ENCODE measurements around the gene GOLGB1.
A peak's percentile ranks its signal among the peaks of the same experiment; 100 is the strongest.
"Not testable (repeated sequence)": the region's sequence is repeated elsewhere in the genome, so short reads cannot be mapped to it uniquely, and the experiment has no call there.

Gene GOLGB1

DNA sequence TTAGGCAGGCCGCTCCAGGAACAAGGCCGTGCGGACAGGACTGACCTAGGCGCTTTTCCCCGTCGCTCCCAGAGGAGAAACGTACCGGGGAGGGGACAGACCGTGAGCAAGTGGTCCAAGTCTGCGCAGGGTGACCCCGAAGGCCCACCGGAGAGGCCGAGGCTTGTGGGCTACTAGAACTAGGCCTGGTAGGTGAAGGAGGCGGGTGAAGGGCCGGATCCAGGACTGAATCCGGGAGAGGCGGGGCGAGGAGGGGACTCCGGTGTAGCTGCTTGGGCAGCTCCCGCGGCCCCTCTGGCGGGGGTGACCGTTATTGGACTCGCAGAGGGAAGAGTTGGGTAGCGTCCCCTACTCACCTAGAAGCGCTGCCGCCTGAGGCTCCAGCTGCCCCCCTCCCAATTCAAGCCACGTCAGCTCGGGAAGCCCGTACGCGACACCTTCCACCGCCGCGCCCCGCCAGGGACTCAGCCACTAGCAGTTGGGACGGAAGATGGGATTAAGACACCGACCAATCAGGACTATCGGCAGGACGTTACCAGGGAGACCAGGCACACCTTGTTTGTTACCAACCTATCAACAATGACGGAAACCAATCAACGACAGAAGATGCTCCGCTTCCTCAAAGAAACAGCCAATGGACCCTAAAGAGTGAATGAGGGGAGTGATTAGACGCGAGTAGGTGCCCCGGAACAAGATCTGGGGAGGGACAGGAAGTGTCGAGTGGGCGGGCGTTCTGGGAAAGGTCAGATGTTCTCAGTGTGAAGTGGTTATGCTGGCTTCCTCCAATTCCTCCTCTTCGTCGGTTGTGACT is at the start of gene GOLGB1:
GOLGB1 (minus strand) TSS at position 466 of the 811 bp plus-strand sequence. CDS start 18,770 bp downstream, outside the sequence.
- CTCF ChIA-PET: interaction anchor here (1.2 kb wide), 1 partner anchor 12 kb away, joined by 3 read pairs; no protein-coding TSS in a partner anchor
- POLR2A ChIA-PET: interaction anchor here (0.7 kb wide), 1 partner anchor 637 kb away, joined by 3 read pairs; no protein-coding TSS in a partner anchor
- H3K4me3 ChIP-seq (ENCODE audit: low read depth, low read length): peak within 1 kb of the TSS; percentile 91

GRCh38 chr3:121796970-121797369 is 47.4 kb upstream of the GOLGB1 start:
- no peak overlapping the region for H3K4me3 ChIP-seq (ENCODE audit: low read depth, low read length)
- ChIA-PET CTCF (no interaction called here), POLR2A (no interaction called here)
- TF ChIP-seq, protein P1, sequence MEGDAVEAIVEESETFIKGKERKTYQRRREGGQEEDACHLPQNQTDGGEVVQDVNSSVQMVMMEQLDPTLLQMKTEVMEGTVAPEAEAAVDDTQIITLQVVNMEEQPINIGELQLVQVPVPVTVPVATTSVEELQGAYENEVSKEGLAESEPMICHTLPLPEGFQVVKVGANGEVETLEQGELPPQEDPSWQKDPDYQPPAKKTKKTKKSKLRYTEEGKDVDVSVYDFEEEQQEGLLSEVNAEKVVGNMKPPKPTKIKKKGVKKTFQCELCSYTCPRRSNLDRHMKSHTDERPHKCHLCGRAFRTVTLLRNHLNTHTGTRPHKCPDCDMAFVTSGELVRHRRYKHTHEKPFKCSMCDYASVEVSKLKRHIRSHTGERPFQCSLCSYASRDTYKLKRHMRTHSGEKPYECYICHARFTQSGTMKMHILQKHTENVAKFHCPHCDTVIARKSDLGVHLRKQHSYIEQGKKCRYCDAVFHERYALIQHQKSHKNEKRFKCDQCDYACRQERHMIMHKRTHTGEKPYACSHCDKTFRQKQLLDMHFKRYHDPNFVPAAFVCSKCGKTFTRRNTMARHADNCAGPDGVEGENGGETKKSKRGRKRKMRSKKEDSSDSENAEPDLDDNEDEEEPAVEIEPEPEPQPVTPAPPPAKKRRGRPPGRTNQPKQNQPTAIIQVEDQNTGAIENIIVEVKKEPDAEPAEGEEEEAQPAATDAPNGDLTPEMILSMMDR (IDR thresholded peaks at IDR 0.05; ENCODE audit: insufficient read depth, low read length, missing control alignments): no peak
- DNase-seq (ENCODE audit: low read depth, low spot score): no peak

More for the DNA sequence above, at the start of gene GOLGB1:
- TF ChIP-seq, protein P1 (IDR thresholded peaks at IDR 0.05; ENCODE audit: insufficient read depth, low read length, missing control alignments): no peak
- peak; percentile 99 for DNase-seq (ENCODE audit: low read depth, low spot score)

DNA sequence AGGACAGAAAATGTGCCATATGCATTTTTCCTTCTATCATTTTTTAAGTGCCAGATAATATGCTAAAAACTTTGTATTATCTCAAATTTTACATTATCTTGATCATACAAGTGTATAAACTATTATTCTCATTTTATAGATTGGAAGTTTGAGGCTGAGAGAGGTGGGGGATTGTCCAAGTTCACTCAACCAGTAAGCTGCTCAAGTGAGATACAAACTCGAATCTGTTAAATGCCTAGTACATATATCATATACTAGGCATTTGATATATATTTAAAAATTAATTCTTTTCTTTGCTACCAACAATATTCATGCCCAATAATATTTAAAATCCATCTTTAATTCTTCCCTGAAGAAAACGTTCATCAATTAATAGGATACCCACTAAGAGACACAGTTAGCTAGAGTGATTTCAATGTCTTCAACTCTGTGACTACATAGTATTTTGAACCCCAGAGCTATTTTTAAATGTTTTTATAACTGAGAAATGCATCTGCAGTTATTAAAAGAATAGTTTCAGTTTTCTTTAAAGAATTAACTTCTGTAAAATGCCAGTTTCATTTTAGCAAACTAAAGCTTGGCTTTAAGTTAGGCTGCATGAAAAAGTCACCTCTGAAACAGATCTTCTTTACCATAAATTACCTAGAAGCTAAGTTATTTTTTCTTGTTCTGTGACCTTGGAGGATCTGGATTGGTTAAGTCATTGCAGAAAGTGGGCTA is 44.9 kb upstream of the GOLGB1 start:
- POLR2A ChIA-PET: no interaction called here
- DNase-seq (ENCODE audit: low read depth, low spot score): no peak
- no peak overlapping the region for H3K4me3 ChIP-seq (ENCODE audit: low read depth, low read length)
- CTCF ChIA-PET: no interaction called here
- TF ChIP-seq, protein P1 (IDR thresholded peaks at IDR 0.05; ENCODE audit: insufficient read depth, low read length, missing control alignments): no peak

GRCh38 chr3:121793078-121793477 is 43.5 kb upstream of the GOLGB1 start:
- ChIA-PET POLR2A (no interaction called here), CTCF (no interaction called here)
- TF ChIP-seq, protein P1 (IDR thresholded peaks at IDR 0.05; ENCODE audit: insufficient read depth, low read length, missing control alignments): no peak
- no peak overlapping the region for H3K4me3 ChIP-seq (ENCODE audit: low read depth, low read length)
- DNase-seq (ENCODE audit: low read depth, low spot score): no peak

- DNase-seq (ENCODE audit: low read depth, low spot score): no peak
- H3K4me3 ChIP-seq (ENCODE audit: low read depth, low read length): no peak overlapping the region
- ChIA-PET CTCF (no interaction called here), POLR2A (interaction anchor here (0.6 kb wide), 1 partner anchor 33 kb away, joined by 3 read pairs; no protein-coding TSS in a partner anchor)
- TF ChIP-seq, protein P1 (IDR thresholded peaks at IDR 0.05; ENCODE audit: insufficient read depth, low read length, missing control alignments): no peak
Observed at GRCh38 chr3:121786485-121786884, 36.9 kb upstream of the GOLGB1 start.

GRCh38 chr3:121782784-121783183 is 33.2 kb upstream of the GOLGB1 start:
- CTCF ChIA-PET; DNase-seq (ENCODE audit: low read depth, low spot score); POLR2A ChIA-PET; H3K4me3 ChIP-seq (ENCODE audit: low read depth, low read length): not testable (repeated sequence)

Measured in AG04449 (cell line).